Activated CD8-positive, alpha-beta T cell treated with anti-CD3 and anti-CD28 coated beads for 36 hours (primary cell): ENCODE measurements around the gene C19orf53. TPM values are rescaled to one million over a fixed set of nuclear protein-coding genes. Genes with fewer than 3 reads are reported as not detected.

Source experiments
- ATAC-seq: fragments of 200-7000 bp; cut with Tn5 transposase; one replicate; pipeline ENCODE4 v1.10.0; 2021; ENCODE audit warnings: mild to moderate bottlenecking, moderate library complexity
- CTCF ChIA-PET: fragments of 350-600 bp; sonication (Branson Sonifier 250); formaldehyde crosslinking; loops from one replicate; lab custom pipeline; 2021; ENCODE audit warnings: antibody characterized with exemption; lab: Charles Lee
- POLR2A ChIA-PET: fragments of 350-600 bp; sonication (Branson Sonifier 250); formaldehyde crosslinking; loops from one replicate; lab custom pipeline; 2021; ENCODE audit warnings: antibody characterized with exemption; lab: Charles Lee
- DNase-seq: peaks from one replicate; pipeline ENCODE4 v3.0.0-alpha.2; 2020
- H3K27ac Mint-ChIP-seq: one replicate; pipeline ENCODE4 v1.8.0; 2021; ENCODE audit warnings: mild to moderate bottlenecking, mixed read lengths
- H3K27me3 Mint-ChIP-seq: one replicate; pipeline ENCODE4 v1.8.0; 2021; ENCODE audit warnings: mixed read lengths
- H3K36me3 Mint-ChIP-seq: one replicate; pipeline ENCODE4 v1.8.0; 2021; ENCODE audit warnings: low read depth, mixed read lengths
- H3K4me1 Mint-ChIP-seq: one replicate; pipeline ENCODE4 v1.8.0; 2021; ENCODE audit warnings: low read depth, mixed read lengths
- H3K4me3 Mint-ChIP-seq: one replicate; pipeline ENCODE4 v1.8.0; 2021; ENCODE audit warnings: mild to moderate bottlenecking, moderate library complexity, mixed read lengths
- H3K9me3 Mint-ChIP-seq: one replicate; pipeline ENCODE4 v1.8.0; 2021; ENCODE audit warnings: mixed read lengths
- intact Hi-C: fragments of 100-400 bp; cut with micrococcal nuclease; formaldehyde crosslinking; loops from one replicate; pipeline ENCODE4 v1.10.0; 2022
- total RNA-seq, 2 experiments: library from RNA; stranded (reverse); gene quantifications; one replicate each; pipeline ENCODE4 v1.2.3, GENCODE V29; 2021
- TF ChIP-seq, protein P1 (sequence below): fragments of 200-600 bp; IDR thresholded peaks from one replicate; pipeline ENCODE4 v1.8.0; 2022; ENCODE audit warnings: antibody characterized with exemption, mild to moderate bottlenecking

Gene C19orf53
- total RNA-seq, 2 experiments from 2014 or later = 120 to 128 TPM

DNA sequence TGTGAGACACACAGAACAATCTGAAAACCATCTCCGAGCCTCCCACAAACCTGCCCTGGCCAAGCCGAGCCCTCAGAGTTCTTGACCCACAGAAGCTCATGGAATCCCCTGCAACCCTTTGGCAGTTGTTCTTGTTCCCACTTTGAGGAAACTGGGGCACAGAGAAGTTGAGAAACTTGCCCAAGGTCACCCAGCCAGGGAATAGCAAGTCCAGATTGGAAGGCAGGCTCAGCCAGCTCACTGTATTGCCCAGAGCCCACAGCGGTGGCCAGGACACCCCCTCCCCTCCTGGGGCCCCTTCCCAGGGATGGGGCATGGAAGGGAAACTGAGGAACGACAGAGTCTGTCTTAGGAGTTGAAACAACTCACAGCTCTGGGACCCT, 22.8 kb downstream of the C19orf53 start:
- ATAC-seq = no peak
- no peaks in the 10 kb centered on the region for H3K27me3 Mint-ChIP-seq
- peak overlapping the region; percentile 82 for H3K4me3 Mint-ChIP-seq

DNA sequence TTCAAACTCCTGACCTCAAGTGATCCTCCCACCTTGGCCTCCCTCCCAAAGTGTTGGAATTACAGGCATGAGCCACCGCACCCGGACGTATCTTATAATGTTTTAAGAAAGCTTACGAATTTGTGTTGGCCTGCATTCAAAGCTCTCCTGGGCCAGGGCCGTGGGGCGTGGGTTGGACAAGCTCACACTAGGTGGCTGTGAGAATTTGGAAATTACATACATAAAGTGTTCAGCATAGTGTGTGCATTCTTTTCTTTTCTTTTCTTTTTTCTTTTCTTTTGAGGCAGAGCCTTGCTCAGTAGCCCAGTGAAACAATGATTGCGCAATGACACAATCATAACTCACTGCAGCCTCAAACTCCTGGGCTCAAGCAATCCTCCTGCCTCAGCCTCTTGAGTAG, 23.6 kb downstream of the C19orf53 start:
- intact Hi-C loops = loop anchor here (5.0 kb wide), 1 partner anchor 39 kb away; no protein-coding TSS in a partner anchor
- Mint-ChIP-seq H3K4me1 (peaks cover 23% of the 10 kb centered on the region), H3K27me3 (no peaks in the 10 kb centered on the region), H3K27ac (no peak overlapping the region), H3K36me3 (peaks cover 2% of the 10 kb centered on the region), H3K4me3 (no peak overlapping the region), H3K9me3 (no peaks in the 10 kb centered on the region)
- ChIA-PET CTCF (interaction anchor here (0.8 to 6.2 kb wide), 6 partner anchors 9 to 64 kb away, joined by 4 to 58 read pairs (median 7); no protein-coding TSS in a partner anchor), POLR2A (interaction anchor here (1.0 to 6.7 kb wide), 5 partner anchors 10 to 49 kb away, joined by 3 to 32 read pairs (median 5); no protein-coding TSS in a partner anchor)
- TF ChIP-seq, protein P1, sequence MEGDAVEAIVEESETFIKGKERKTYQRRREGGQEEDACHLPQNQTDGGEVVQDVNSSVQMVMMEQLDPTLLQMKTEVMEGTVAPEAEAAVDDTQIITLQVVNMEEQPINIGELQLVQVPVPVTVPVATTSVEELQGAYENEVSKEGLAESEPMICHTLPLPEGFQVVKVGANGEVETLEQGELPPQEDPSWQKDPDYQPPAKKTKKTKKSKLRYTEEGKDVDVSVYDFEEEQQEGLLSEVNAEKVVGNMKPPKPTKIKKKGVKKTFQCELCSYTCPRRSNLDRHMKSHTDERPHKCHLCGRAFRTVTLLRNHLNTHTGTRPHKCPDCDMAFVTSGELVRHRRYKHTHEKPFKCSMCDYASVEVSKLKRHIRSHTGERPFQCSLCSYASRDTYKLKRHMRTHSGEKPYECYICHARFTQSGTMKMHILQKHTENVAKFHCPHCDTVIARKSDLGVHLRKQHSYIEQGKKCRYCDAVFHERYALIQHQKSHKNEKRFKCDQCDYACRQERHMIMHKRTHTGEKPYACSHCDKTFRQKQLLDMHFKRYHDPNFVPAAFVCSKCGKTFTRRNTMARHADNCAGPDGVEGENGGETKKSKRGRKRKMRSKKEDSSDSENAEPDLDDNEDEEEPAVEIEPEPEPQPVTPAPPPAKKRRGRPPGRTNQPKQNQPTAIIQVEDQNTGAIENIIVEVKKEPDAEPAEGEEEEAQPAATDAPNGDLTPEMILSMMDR = no peak
- no peak for DNase-seq
- no peak for ATAC-seq

More for the DNA sequence above, 22.8 kb downstream of the C19orf53 start:
- no peaks in the 10 kb centered on the region for H3K36me3 Mint-ChIP-seq
- no peaks in the 10 kb centered on the region for H3K9me3 Mint-ChIP-seq
- POLR2A ChIA-PET = interaction anchor here (0.7 to 6.7 kb wide), 5 partner anchors 9 to 51 kb away, joined by 3 to 32 read pairs (median 5); no protein-coding TSS in a partner anchor
- no peak for DNase-seq
- TF ChIP-seq, protein P1 = no peak
- H3K27ac Mint-ChIP-seq = peak overlapping the region; percentile 83
- intact Hi-C loops = loop anchor here (5.0 kb wide), 1 partner anchor 40 kb away; no protein-coding TSS in a partner anchor
- CTCF ChIA-PET = interaction anchor here (1.1 to 6.2 kb wide), 4 partner anchors 12 to 65 kb away, joined by 4 to 58 read pairs (median 10); no protein-coding TSS in a partner anchor
- peaks cover 23% of the 10 kb centered on the region for H3K4me1 Mint-ChIP-seq

DNA sequence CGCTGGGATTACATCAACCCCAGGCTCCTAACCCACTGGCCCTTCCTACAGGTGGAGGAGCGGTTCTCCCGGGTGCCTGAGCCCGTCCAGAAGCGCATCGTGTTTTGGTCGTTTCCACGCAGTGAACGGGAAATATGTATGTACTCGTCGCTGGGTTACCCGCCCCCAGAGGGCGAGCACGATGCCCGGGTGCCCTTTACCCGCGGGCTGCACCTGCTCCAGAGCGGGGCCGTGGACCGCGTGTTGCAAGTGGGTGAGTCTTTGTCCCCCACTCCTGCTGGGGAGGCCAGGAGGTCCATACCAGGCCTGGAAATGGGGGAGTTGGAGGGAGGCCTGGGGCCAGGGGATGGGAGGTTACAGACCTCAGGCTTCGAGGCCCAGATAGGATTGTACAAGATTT, 25.4 kb downstream of the C19orf53 start:
- Mint-ChIP-seq H3K4me3 (no peak overlapping the region), H3K36me3 (peaks cover 2% of the 10 kb centered on the region), H3K9me3 (no peaks in the 10 kb centered on the region), H3K27ac (no peak overlapping the region), H3K27me3 (no peaks in the 10 kb centered on the region), H3K4me1 (peaks cover 16% of the 10 kb centered on the region)
- POLR2A ChIA-PET = no interaction called here
- TF ChIP-seq, protein P1 = no peak
- intact Hi-C loops = loop anchor here (5.0 kb wide), 1 partner anchor 38 kb away; no protein-coding TSS in a partner anchor
- CTCF ChIA-PET = interaction anchor here (0.9 to 6.2 kb wide), 2 partner anchors 15 to 62 kb away, joined by 3 to 58 read pairs; no protein-coding TSS in a partner anchor
- ATAC-seq (no peak), DNase-seq (no peak)

DNA sequence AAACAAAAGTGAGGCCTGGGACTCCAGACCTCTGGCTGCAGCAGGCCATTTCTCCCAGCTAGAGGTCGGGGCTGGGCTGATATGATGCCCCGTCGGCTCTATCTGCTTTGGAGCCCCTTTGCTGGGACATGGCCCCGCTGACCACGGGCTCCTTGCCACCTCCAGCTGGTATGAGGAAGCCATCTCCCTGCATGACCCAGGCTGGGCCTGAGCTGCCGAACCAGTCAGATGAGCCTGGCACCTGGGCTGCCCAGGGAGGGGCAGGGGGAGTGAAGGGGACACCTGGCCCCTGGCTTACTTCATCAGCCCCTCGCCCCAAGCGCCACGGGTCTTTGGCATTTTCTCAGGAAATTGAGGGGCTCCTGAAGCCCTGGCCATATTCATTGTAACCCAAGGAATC, 28.8 kb downstream of the C19orf53 start:
- Mint-ChIP-seq H3K27ac (no peak overlapping the region), H3K9me3 (no peaks in the 10 kb centered on the region), H3K36me3 (peaks cover 7% of the 10 kb centered on the region), H3K27me3 (no peaks in the 10 kb centered on the region), H3K4me3 (no peak overlapping the region), H3K4me1 (no peaks in the 10 kb centered on the region)
- ChIA-PET POLR2A (no interaction called here), CTCF (interaction anchor here (1.2 kb wide), 1 partner anchor 15 kb away, joined by 3 read pairs; no protein-coding TSS in a partner anchor)
- intact Hi-C loops = no loop called here
- TF ChIP-seq, protein P1 = no peak
- ATAC-seq (no peak), DNase-seq (no peak)
